C4-2B (cell line): ENCODE data around the gene GSDMA.

Experiments used
- CTCF ChIP-seq: fragments of 450-650 bp; conservative IDR thresholded peaks from 2 replicates; pipeline ENCODE4 v1.5.1; 2017; ENCODE audit warnings: mild to moderate bottlenecking
- ZFX ChIP-seq: fragments of 450-650 bp; IDR thresholded peaks from 2 replicates; pipeline ENCODE4 v1.6.1; 2017

- TF ChIP-seq CTCF (no peak), ZFX (no peak)
Observed at GRCh38 chr17:40017422-40018080, 54.7 kb downstream of the GSDMA start.
